GM12864 (cell line): ENCODE results near the gene ZNF878.

ENCODE experiments used
- DNase-seq: peaks from one replicate; pipeline ENCODE4 v3.0.0-alpha.2; 2011; ENCODE audit warnings: low read depth
- H3K4me3 ChIP-seq: 2 replicates; pipeline ENCODE4 v1.5.1; 2011; ENCODE audit warnings: mild to moderate bottlenecking, low read depth, low read length, control low read depth
- TF ChIP-seq, protein P1 (sequence below): IDR thresholded peaks from 2 replicates; pipeline ENCODE4 v1.5.1; 2011; ENCODE audit warnings: low read depth, mild to moderate bottlenecking, moderate library complexity, low read length, control low read depth, inconsistent platforms; ENCODE audit errors: missing control alignments

Gene ZNF878

GRCh38 chr19:12034620-12035019, 18.1 kb downstream of the ZNF878 start:
- TF ChIP-seq, protein P1, sequence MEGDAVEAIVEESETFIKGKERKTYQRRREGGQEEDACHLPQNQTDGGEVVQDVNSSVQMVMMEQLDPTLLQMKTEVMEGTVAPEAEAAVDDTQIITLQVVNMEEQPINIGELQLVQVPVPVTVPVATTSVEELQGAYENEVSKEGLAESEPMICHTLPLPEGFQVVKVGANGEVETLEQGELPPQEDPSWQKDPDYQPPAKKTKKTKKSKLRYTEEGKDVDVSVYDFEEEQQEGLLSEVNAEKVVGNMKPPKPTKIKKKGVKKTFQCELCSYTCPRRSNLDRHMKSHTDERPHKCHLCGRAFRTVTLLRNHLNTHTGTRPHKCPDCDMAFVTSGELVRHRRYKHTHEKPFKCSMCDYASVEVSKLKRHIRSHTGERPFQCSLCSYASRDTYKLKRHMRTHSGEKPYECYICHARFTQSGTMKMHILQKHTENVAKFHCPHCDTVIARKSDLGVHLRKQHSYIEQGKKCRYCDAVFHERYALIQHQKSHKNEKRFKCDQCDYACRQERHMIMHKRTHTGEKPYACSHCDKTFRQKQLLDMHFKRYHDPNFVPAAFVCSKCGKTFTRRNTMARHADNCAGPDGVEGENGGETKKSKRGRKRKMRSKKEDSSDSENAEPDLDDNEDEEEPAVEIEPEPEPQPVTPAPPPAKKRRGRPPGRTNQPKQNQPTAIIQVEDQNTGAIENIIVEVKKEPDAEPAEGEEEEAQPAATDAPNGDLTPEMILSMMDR = no peak
- DNase-seq = no peak
- H3K4me3 ChIP-seq = no peak overlapping the region; the same call in 1 of the 2 replicates

GRCh38 chr19:12034198-12034597, 18.6 kb downstream of the ZNF878 start:
- H3K4me3 ChIP-seq = no peak overlapping the region
- DNase-seq = no peak
- TF ChIP-seq, protein P1 = no peak

DNA sequence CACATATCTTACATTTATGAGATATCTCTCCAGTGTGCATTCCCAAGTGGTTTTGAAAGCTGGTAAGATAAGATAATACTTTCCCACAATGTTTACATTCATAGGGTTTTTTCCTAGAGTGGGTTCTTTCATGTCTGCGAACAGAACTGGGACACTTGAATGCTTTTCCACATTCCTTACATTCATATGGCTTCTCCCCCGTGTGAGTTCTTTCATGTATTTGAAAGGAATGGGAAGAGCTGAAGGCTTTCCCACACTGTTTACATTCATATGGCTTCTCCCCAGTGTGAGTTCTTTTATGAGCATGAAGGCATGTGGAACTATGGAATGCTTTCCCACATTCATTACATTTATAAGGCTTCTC, 37.0 kb downstream of the ZNF878 start:
- no peak for DNase-seq
- no peak overlapping the region for H3K4me3 ChIP-seq
- TF ChIP-seq, protein P1 = no peak

DNA sequence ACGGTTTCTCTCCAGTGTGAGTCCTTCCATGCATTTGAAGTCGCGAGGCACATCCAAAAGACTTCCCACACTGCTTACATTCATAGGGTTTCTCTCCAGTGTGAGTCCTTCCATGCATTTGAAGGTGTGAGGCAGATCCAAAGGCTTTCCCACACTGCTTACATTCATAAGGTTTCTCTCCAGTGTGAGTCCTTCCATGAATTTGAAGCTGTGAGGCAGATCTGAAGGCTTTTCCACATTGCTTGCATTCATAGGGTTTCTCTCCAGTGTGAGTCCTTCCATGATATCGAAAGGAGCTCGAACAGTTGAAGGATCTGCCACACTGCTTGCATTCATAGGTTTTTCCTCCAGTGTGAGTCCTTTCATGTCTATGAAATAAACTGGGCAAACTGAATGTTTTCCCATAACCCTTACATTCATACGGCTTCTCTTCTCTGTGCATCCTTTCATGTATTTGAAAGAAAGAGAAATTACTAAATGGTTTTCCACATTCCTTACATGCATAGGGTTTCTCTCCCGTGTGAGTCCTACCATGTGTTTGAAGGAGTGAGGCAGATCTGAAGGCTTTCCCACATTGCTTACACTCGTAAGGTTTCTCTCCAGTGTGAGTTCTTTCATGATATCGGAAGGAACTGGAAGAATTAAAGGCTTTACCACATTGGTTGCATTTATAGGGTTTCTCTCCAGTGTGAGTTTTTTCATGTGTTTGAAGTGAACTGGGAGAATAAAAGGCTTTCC, 37.6 kb downstream of the ZNF878 start:
- H3K4me3 ChIP-seq = no peak overlapping the region
- TF ChIP-seq, protein P1 = no peak
- no peak for DNase-seq

DNA sequence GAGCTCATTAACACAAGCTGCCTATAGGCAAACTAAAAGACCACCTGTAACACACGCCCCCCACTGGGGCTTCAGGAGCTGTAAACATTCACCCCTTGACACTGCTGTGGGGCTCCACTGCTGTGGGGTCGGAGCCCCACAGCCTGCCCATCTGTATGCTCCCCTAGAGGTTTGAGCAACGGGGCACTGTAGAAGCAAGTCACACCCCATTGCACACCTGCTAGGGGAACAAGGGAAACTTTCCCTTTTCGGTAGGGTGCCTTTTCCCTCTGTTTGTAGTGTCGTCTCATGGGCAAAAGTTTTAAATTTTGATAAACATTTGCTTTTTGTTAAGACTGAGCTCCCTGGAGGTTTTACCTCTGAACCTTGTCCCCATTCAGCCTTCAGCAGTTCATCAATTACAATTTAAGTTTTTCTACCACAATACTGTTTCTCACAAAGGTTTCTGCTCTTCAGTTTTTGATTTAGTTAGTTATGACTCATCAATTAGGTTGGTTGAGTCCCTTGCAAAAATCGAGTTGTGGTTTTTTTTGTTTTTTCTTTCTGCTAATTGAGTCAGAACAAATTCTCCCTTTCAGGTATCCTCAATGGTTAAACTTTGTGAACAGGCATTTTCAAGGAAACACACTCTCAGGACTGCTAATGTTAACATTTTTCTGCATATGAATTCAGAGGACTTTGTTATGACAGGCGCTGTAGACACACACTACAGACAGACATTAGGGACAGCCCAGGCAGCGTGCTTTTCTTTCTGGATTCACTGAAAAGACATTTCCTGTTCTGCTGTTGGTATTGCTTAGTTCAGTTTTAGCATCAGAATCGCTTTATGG, 52.4 kb downstream of the ZNF878 start:
- peak overlapping the region; percentile 4; the same call in 1 of the 2 replicates for H3K4me3 ChIP-seq
- DNase-seq = peak; percentile 38
- TF ChIP-seq, protein P1 = no peak

DNA sequence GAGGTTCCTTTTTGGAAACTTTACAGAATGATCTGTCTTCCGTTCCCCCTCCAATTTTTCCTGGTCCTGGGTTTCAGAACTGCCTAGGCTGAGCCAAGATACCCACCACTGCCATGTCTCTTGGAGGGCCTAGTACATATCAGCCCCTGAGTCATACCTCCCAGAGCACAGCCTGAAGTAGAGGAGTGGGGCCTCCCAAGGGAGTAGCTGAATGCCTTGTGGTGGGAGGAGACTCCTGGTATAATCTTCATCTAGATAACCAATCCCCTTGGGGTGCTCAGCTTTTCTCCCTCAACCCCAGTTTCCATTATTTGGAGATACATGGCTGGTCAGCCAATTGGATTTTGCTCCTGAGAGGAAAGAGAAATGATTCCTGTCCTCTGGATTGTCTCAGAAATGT, 57.6 kb downstream of the ZNF878 start:
- no peak overlapping the region for H3K4me3 ChIP-seq
- TF ChIP-seq, protein P1 = no peak
- DNase-seq = no peak
